GM04503 (cell line): Measurements from ENCODE around the gene COL6A5.

ENCODE experiments used
- DNase-seq: peaks from one replicate; pipeline ENCODE4 v3.0.0-alpha.2; 2012; ENCODE audit warnings: low read depth

Gene COL6A5

GRCh38 chr3:130519754-130520153, 174.3 kb downstream of the COL6A5 start:
- DNase-seq: no peak

- no peak for DNase-seq
These were observed 176.9 kb downstream of the COL6A5 start for GRCh38 chr3:130522399-130522798.

GRCh38 chr3:130527426-130527825, 182.0 kb downstream of the COL6A5 start:
- DNase-seq: no peak

- DNase-seq: no peak
These were observed 182.6 kb downstream of the COL6A5 start for GRCh38 chr3:130528120-130528519.

- no peak for DNase-seq
These were observed 184.2 kb downstream of the COL6A5 start for GRCh38 chr3:130529486-130530215.

GRCh38 chr3:130533247-130533646, 187.8 kb downstream of the COL6A5 start:
- no peak for DNase-seq
